NCI-H2196 (cell line): ENCODE data around the gene TFDP2.
A peak's percentile ranks its signal among the peaks of the same experiment; 100 is the strongest.

Experiments used
- DNase-seq: peaks from one replicate; lab custom pipeline; 2025; ENCODE audit not compliant: unreplicated experiment; lab: John Stamatoyannopoulos, UW

Gene TFDP2

GRCh38 chr3:141969711-141970110 is 179.6 kb downstream of the TFDP2 start:
- no peak for DNase-seq

- DNase-seq = no peak
Measured at GRCh38 chr3:141965471-141965870, 183.9 kb downstream of the TFDP2 start.

GRCh38 chr3:141963301-141963700 is 186.0 kb downstream of the TFDP2 start:
- no peak for DNase-seq

- DNase-seq = no peak
Measured at GRCh38 chr3:141960731-141961130, 188.6 kb downstream of the TFDP2 start.

- DNase-seq = no peak
Measured at GRCh38 chr3:141959589-141960554, 189.5 kb downstream of the TFDP2 start.

- no peak for DNase-seq
Measured at GRCh38 chr3:141955175-141955574, 194.2 kb downstream of the TFDP2 start.

GRCh38 chr3:141952611-141953010 is 196.7 kb downstream of the TFDP2 start:
- DNase-seq = no peak

GRCh38 chr3:141950572-141951493 is 198.5 kb downstream of the TFDP2 start:
- no peak for DNase-seq

- no peak for DNase-seq
Measured at GRCh38 chr3:141949972-141950371, 199.4 kb downstream of the TFDP2 start.

- no peak for DNase-seq
Measured at GRCh38 chr3:141949399-141949798, 199.9 kb downstream of the TFDP2 start.

- DNase-seq = no peak
Measured at GRCh38 chr3:141945726-141946485, 203.4 kb downstream of the TFDP2 start.

GRCh38 chr3:141942006-141942405 is 207.3 kb downstream of the TFDP2 start:
- DNase-seq = no peak

GRCh38 chr3:141941093-141941492 is 208.3 kb downstream of the TFDP2 start:
- DNase-seq = no peak

GRCh38 chr3:141940194-141940776 is 209.1 kb downstream of the TFDP2 start:
- DNase-seq = peak; percentile 83

GRCh38 chr3:141939759-141940158 is 209.6 kb downstream of the TFDP2 start:
- no peak for DNase-seq

GRCh38 chr3:141938011-141938500 is 211.3 kb downstream of the TFDP2 start:
- no peak for DNase-seq

- DNase-seq = no peak
Measured at GRCh38 chr3:141934354-141934753, 215.0 kb downstream of the TFDP2 start.

- no peak for DNase-seq
Measured at GRCh38 chr3:141933421-141934300, 215.7 kb downstream of the TFDP2 start.

- DNase-seq = no peak
Measured at GRCh38 chr3:141930801-141931200, 218.5 kb downstream of the TFDP2 start.
